GM18867 (cell line): ENCODE results near the gene MRPL41.
"Not testable (repeated sequence)": the region's sequence is repeated elsewhere in the genome, so short reads cannot be mapped to it uniquely, and the experiment has no call there.

Experiments used
- ATAC-seq: cut with Tn5 transposase; IDR thresholded peaks from one replicate; pipeline ENCODE4 v1.9.1; 2021; ENCODE audit warnings: mild to moderate bottlenecking, moderate library complexity; ENCODE audit not compliant: unreplicated experiment

Gene MRPL41

GRCh38 chr9:137550958-137551263 lies 768 bp upstream of the MRPL41 start:
- not testable (repeated sequence) for ATAC-seq

- ATAC-seq, result peak; percentile 10
These were observed 516 bp downstream of the MRPL41 start for GRCh38 chr9:137552022-137552768.

GRCh38 chr9:137553654-137554053 lies 2.0 kb downstream of the MRPL41 start:
- ATAC-seq, result not testable (repeated sequence)

GRCh38 chr9:137554349-137554748 lies 2.7 kb downstream of the MRPL41 start:
- no peak for ATAC-seq

- ATAC-seq, result no peak
These were observed 3.5 kb downstream of the MRPL41 start for GRCh38 chr9:137555179-137555578.

- ATAC-seq, result no peak
These were observed 4.6 kb downstream of the MRPL41 start for GRCh38 chr9:137556069-137556838.

- no peak for ATAC-seq
These were observed 6.4 kb downstream of the MRPL41 start for GRCh38 chr9:137558127-137558526.

GRCh38 chr9:137564134-137564533 lies 12.5 kb downstream of the MRPL41 start:
- no peak for ATAC-seq

- no peak for ATAC-seq
These were observed 13.2 kb downstream of the MRPL41 start for GRCh38 chr9:137564817-137565411.

GRCh38 chr9:137568445-137568844 lies 16.8 kb downstream of the MRPL41 start:
- ATAC-seq, result not testable (repeated sequence)

- no peak for ATAC-seq
These were observed 18.0 kb downstream of the MRPL41 start for GRCh38 chr9:137569609-137570203.

- no peak for ATAC-seq
These were observed 18.9 kb downstream of the MRPL41 start for GRCh38 chr9:137570566-137570965.

GRCh38 chr9:137574192-137574591 lies 22.5 kb downstream of the MRPL41 start:
- no peak for ATAC-seq

GRCh38 chr9:137575364-137575715 lies 23.7 kb downstream of the MRPL41 start:
- ATAC-seq, result no peak

GRCh38 chr9:137575716-137576411 lies 24.2 kb downstream of the MRPL41 start:
- no peak for ATAC-seq

- peak; percentile 91 for ATAC-seq
These were observed 27.0 kb downstream of the MRPL41 start, which contains the start of gene DPH7 for GRCh38 chr9:137578518-137579258. TSS of gene DPH7 (minus strand) at chr9:137578925. CDS start at chr9:137578777, 148 bp downstream.

GRCh38 chr9:137579259-137579604 lies 27.6 kb downstream of the MRPL41 start:
- no peak for ATAC-seq

- ATAC-seq, result no peak
These were observed 28.7 kb downstream of the MRPL41 start for GRCh38 chr9:137580209-137580953.

- ATAC-seq, result no peak
These were observed 29.3 kb downstream of the MRPL41 start for GRCh38 chr9:137580954-137581322.
